HG03039 (cell line): ENCODE results near the gene LACTB.
"Not testable (repeated sequence)": the region's sequence is repeated elsewhere in the genome, so short reads cannot be mapped to it uniquely, and the experiment has no call there.

ENCODE experiments used
- ATAC-seq: cut with Tn5 transposase; IDR thresholded peaks from one replicate; pipeline ENCODE4 v1.9.1; 2021; ENCODE audit warnings: mild to moderate bottlenecking, moderate library complexity; ENCODE audit not compliant: unreplicated experiment

The LACTB gene

GRCh38 chr15:63089260-63090043, 32.2 kb upstream of the LACTB start:
- no peak for ATAC-seq

DNA sequence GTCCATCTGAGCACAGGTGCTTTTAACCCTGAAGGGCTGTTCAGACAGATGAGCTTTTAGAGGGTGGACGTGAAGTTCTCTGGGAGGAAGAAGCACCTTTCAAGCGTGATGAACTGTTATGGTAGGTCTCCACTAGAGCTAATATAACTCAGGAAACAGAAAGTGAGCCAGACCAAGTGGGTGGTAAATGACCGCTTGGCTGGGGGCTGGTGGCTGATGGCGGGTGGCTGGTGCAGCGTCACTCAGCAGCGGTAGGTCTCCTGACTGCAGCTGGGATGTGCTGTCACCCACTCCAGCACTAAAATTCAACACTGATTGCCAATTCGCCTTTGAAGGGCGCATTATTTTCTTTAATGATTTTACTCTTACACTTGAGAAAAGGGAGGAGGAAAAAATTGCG, 31.2 kb upstream of the LACTB start:
- ATAC-seq = no peak

DNA sequence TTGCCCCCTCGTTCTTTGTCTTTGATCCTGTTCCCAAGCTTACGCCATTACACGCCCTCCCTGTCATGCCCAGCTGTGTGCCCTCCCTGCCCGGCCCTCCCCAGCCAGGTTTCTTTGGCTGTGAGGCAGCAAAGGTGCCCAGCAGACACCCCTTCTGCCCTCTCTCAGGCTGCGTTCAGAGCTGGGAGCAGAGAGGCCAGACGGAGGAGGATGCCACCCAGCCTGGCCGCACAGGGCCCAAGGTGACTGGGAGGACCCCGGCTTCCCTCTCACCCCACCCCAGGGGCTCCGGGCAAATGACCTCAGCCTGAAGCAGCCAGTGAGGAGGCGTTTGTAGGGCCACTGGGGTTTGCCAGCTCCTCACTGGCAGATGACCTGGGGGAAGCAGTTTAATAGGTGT, 30.8 kb upstream of the LACTB start:
- no peak for ATAC-seq

GRCh38 chr15:63091679-63092446, 29.8 kb upstream of the LACTB start:
- no peak for ATAC-seq

DNA sequence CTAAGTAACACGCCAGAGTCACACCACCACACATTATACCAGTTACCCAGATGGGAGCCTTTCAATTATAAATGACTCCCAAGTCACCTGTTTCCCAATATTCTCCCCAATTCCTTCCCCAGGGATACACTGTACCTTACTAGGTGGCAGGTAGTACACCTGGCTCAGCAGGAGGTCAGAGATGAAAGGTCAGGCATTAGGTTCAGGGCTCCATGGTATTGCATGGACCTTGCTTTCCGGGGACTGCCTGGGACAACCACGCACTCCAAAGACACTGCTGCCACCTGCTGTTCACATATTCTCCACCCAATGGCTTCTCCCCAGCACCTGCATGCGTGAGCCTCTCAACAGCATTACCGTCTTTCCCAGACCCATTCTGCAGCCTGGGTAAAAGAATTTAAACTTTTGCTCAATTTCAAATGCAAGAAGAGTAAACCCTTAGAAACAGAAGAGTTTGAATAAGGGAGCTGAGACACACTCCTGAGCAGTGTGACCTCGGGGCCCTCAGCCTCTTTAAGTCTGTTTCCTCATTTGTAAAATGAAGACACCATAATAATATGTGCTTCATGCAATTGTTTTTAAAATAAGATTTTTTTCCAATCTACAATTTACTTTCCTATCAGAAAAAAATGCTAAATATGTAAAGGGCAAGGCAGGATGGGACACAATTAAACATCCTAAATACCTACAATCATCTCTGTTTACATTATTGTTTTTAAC, 28.0 kb upstream of the LACTB start:
- peak; percentile 48 for ATAC-seq

GRCh38 chr15:63094495-63094931, 27.1 kb upstream of the LACTB start:
- ATAC-seq = no peak

- no peak for ATAC-seq
Measured at GRCh38 chr15:63096178-63096577, 25.5 kb upstream of the LACTB start.

GRCh38 chr15:63098901-63099300, 22.8 kb upstream of the LACTB start:
- ATAC-seq = not testable (repeated sequence)

DNA sequence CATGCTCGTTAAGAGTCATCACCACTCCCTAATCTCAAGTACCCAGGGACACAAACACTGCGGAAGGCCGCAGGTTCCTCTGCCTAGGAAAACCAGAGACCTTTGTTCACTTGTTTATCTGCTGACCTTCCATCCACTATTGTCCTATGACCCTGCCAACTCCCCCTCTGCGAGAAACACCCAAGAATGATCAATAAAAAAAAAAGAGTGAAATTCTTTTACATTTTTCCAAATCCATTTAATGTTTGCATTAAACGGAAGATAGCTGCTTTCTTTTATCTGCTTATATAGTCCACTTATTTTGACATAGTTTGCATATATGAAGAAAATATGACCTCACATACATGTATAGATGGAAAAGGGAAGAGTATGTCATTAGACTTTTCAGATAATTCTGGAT, 22.1 kb upstream of the LACTB start:
- ATAC-seq = not testable (repeated sequence)

DNA sequence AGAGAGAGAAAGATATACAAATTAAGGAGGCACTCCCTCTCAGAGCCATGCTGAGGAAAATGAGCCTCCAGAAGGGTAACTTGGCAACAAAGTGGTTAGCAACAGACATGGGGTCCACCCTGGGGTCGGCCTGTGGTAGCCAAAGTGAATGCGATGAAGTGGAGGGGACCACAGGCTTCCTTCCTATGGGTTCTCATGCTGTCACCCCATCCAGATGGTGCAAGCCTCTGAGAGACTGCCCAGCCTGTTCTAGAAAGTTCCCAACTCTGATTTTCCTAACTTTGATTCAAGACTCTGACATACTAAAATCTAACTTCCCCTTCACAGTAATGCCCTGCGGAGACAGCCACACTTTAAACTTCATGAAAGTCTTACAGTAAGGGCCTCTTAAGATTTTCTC, 18.2 kb upstream of the LACTB start:
- ATAC-seq = no peak

DNA sequence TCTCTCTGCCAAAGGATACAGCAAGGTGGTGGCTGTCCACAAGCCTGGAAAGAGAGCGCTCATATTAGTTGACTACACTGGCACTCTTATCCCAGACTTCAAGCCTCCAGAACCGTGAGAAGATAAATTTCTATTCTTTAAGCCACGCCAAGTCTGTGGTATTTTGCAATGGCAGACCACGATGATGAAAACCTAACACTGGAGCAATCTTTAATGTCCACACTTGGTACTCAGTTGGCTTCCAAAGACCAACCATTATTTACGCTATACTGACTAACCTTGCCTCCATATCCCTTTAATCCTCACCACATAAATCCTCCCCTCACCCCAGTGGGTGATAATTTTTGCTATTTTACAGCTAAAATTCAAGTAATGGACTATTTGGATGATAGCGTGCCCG, 16.9 kb upstream of the LACTB start:
- ATAC-seq = no peak

DNA sequence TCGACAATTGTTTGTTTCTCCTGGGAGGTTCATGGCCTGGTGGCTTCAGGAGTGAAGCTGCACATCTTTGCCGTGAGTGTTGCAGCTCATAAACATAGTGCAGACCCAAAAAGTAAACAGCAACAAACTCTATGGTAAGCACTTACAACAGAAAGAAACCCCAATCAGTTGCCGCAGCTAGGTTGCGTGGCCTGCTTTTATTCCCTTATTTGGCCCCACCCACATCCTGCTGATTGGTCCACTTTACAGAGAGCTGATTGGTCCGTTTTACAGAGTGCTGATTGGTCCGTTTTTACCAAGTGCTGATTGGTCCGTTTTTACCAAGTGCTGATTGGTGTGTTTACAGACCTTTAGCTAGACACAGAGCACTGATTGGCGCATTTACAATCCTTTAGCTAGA, 16.3 kb upstream of the LACTB start:
- not testable (repeated sequence) for ATAC-seq

DNA sequence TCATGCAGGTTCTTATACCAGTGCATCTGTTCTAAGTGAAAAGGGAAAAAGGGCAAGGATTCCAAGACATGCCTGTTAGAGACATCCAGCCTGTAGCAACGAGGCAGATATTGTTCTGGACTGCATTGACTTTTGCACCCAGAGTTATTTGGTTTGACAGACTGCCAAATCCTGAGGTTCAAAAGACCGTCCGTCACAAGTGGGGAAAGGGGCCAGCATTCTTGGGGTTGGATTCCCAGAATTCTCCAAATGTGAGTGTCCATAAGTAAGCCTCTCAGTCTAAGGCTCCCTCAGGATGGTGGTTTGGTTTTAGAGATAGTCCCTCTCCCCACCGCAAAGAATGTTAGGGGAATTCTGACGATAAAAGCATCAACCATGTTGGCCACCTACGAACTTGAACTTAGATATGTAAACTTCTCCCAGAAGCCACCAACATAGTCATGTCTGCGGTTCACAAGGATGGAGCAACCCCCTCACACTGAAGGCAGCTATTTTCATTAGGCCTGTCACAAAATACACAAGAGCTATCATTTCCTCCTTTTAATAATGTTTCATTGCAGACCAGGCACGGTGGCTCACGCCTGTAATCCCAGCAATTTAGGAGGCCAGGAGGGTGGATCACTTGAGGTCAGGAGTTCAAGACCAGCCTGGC, 13.6 kb upstream of the LACTB start:
- ATAC-seq = no peak

- ATAC-seq = no peak
Measured at GRCh38 chr15:63109498-63109897, 12.2 kb upstream of the LACTB start.

- ATAC-seq = no peak
Measured at GRCh38 chr15:63109920-63110319, 11.7 kb upstream of the LACTB start.

GRCh38 chr15:63110428-63111026, 11.1 kb upstream of the LACTB start:
- ATAC-seq = no peak

GRCh38 chr15:63111481-63111880, 10.2 kb upstream of the LACTB start:
- no peak for ATAC-seq

DNA sequence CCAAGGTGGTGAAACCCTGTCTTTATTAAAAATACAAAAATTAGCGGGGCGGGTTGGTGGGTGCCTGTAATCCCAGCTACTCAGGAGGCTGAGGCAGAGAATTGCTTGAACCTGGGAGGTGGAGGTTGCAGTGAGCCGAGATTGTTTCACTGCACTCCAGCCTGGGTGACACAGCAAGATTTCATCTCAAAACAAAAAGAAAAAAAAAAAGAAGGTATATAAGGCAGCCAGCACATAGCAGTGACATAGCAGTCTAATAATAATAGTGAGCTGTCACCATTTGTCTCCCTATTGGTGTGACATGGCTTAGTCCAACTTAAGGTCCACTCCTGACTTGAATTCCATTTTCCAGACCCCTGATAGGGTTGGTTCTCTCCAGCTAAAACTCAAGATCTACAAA, 8.8 kb upstream of the LACTB start:
- ATAC-seq = no peak

DNA sequence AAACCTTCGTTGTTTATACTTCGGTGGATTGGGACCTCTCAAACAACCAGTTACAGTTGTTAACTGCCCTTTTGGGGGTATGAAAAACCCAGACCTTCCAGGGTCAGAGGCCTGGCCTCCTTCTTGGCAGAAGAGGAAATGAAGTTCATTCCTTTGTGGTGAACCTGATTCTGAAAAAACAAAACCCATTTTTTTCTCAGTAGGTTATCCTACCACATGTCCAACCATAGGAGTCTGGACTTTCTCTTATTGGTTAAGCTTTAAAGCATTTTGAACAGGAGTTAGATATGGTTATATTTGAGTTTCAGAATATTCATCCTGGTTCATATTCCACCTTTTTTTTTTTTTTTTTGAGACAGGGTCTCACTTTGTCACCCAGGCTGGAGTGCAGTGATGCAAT, 7.2 kb upstream of the LACTB start:
- ATAC-seq = no peak

- no peak for ATAC-seq
Measured at GRCh38 chr15:63118854-63119253, 2.8 kb upstream of the LACTB start.
